GM21619 (cell line): Measurements from ENCODE around the gene SAMD11.

ENCODE experiments used
- ATAC-seq: cut with Tn5 transposase; IDR thresholded peaks from one replicate; pipeline ENCODE4 v1.9.1; 2021; ENCODE audit not compliant: unreplicated experiment

Gene SAMD11

GRCh38 chr1:916173-917075 is 7.3 kb upstream of the SAMD11 start:
- no peak for ATAC-seq

- no peak for ATAC-seq
Measured at GRCh38 chr1:917076-917459, 6.7 kb upstream of the SAMD11 start.

DNA sequence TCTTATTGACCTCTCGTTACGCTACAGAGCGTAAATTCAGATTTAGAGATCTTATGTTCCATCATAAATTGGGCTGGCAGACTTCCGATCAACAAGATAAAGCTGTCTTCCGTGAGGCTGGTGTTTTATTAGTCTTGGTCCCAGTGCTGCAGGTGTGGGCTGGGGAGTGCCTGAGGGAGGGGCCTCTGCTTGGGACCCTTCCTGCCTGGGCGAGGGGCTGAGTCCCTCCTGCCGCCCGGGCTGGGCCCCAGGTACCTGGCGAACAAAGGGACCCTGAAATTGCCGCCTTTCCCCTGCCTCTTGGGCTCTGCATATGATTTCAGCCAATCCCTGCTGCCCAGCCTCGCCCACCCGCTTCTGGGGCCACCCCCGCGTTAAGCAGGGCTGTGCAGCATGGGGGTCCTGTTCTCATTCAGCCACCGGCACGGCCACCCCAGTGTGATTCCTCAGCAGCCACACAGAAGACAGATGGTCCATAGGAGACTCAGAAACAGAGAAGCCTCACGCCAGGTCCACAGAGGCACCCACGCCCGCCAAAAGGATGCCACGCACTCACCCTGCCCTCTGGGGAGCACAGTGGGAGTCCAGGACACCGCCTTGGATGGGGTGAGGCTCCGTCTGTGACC is 6.1 kb upstream of the SAMD11 start:
- no peak for ATAC-seq

DNA sequence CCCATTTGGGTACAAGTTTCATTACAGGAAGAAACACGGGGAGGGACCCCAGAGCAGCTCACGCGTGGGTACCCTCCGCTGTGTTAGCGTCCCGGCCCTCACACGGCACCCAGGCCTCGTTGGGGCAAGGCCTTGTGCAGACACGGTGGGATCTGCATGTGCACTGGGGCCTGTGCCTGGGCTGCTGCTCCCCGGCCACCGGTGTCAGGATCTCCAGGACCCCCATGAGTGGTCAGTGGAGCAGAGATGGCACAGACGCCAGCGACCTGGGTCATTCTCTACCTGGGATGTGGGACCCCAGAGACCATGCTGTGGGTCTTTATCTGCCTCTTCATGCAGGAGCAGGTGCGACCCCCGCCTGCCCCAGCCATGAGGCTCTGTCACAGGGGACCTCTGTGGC is 5.4 kb upstream of the SAMD11 start:
- no peak for ATAC-seq

- ATAC-seq, result no peak
Measured at GRCh38 chr1:918843-919242, 4.9 kb upstream of the SAMD11 start.

DNA sequence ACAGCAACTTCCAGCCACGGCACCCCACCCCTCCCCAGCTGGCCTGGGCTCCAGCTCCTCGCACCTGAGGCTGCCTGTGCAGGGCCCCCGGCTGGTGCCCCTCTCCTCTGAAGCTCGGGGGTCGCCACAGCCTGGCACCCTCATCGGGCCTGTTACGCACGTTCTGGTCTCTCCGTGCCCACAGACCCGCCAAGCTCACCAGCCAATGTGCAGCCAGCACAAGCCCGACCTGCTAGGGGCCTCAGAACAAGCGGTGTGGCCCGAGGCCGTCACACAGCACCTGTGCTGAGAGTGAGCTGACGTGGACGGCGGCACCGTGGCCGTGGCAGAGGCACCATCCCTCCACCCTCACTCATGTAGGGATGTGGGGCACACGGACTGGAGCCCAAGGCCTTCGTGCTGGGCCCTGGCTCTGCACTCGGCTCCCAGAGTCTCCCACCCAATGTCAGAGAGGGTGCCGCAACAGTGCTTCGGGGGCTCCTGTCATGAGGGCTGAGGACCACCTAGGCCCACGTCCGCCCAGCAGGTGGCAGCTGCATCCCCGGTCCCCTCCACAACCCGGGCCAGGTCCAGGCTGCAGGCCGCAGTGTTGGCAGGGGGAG is 4.4 kb upstream of the SAMD11 start:
- ATAC-seq, result no peak

DNA sequence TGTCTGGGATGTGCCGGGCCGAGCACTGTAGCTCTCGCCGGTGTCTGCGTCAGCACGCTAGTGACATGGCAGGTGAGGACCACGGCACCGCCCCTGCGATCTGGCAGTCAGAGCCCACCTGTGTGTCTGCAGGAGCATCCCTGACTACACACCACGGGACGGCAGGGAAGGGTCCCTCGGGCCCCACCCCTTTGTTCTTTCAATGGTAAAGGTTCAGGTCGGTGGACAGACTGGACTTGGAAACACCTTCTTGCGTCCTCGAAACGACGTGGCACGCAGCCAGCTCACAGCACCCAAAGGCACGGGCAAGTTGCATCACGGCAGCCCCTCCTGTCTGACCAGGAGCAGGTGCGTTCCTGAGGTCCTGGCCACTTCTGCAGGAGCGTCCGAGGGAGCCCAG is 3.7 kb upstream of the SAMD11 start:
- no peak for ATAC-seq

DNA sequence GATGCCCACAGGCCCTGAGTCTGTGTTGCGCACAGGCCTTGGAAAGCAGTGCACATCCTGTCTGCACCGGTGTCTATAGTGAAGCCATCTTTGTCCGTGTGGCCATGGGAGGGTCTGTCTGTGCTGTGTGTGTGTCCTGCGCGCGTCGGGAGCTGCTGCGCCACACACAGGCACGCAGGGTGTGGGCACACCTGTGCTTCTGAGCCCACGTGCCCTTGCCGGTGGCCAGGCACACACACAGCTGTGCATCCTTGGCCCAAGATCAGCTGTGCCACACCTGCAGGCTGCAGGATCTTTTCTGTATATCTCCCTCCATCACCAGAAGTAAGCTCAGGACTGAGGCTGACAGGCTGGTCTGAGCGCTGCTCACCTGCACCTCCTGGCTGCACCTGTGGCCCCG is 3.2 kb upstream of the SAMD11 start:
- ATAC-seq, result no peak

- ATAC-seq, result no peak
Measured at GRCh38 chr1:921011-921837, 2.5 kb upstream of the SAMD11 start.

- no peak for ATAC-seq
Measured at GRCh38 chr1:923991-924655, 400 bp downstream of the SAMD11 start.

GRCh38 chr1:924656-925560 is 1.2 kb downstream of the SAMD11 start:
- no peak for ATAC-seq

DNA sequence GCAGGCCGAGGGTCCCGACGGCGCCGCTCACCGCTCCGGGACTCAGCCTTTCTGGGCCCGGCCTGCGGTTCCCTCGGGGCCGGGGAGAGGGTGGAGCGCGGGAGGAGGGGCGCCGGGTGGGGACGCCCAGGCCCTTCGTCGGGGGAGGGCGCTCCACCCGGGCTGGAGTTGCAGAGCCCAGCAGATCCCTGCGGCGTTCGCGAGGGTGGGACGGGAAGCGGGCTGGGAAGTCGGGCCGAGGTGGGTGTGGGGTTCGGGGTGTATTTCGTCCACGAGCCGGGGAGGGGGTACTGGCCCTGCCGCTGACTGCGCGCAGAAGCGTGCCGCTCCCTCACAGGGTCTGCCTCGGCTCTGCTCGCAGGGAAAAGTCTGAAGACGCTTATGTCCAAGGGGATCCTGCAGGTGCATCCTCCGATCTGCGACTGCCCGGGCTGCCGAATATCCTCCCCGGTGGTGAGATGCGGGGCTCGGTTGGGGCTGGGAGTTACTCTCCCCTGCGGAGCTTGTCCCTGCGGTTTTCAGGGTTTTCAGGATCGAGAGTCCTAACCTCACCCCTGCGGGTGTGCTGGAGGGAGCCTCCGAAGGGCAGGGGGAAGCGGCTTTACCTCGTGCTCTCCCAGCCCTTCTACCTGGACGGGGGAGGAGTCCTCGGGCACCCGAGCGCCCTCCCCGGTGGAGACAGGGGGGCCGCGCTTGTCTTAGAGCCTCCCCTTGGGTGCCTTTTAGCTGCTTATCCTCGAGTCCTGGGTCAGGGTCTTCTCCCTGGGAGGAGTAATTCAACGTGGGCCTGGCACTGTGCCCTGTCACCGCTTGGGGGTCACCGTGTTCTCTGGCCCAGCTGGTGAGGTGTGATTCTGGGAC is 2.1 kb downstream of the SAMD11 start:
- ATAC-seq, result no peak

GRCh38 chr1:927234-927633 is 3.5 kb downstream of the SAMD11 start:
- ATAC-seq, result no peak

DNA sequence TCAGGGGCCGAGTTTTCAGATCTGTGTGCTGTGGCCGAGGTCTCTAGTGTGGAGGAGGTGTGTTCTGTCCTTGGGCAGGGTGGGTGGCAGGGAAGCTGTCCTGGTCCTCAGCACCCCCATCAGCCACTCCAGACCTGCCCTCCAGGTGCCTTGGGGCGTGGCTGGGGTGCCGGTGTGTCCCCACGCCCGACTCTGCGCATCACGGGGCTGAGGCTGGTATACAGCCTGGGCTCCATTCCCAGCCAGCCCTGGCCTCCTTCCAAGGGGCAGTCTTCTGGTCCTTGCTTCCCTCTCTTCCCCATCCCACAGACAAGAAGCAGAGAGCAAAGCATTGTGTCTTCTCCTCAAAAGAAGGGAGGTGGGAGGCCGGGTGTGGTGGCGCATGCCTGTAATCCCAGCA is 4.0 kb downstream of the SAMD11 start:
- no peak for ATAC-seq

- no peak for ATAC-seq
Measured at GRCh38 chr1:928825-929661, 5.3 kb downstream of the SAMD11 start.

DNA sequence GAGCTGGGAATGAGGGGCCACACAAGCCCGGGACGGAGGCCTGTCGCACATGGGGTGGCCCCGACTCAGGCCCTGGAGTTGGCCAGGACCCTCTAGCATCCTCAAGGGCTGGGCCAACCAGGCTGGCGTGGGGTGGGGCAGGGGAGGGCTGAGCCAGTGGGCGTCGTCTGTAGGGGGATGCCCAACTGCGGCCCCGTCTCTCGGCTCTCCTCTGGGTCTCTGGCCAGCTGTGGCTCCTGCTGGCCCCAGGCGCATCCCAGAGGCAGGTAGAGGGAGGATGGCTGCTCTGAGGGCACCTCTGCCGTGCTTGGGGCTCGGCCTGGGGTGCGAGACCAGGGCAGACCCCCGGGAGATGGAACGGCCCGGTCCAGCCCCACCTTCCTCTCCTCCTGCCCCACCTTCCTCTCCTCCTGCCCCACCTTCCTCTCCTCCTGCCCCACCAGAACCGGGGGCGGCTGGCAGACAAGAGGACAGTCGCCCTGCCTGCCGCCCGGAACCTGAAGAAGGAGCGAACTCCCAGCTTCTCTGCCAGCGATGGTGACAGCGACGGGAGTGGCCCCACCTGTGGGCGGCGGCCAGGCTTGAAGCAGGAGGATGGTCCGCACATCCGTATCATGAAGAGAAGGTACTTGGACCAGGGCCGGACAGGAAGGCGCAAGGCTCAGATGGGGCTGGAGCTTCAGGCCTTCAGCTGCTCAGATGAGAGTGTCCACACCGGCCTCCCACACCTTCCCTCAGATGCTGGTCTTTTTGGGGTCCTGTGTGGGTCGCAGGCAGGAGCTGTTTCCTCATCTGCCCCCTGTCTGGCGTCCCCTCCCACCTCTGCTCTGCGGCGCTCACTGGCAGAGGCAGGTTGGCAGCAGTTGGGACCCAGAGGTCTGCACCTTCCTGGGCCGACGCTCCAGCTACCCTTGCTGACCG is 6.2 kb downstream of the SAMD11 start:
- ATAC-seq, result no peak

- no peak for ATAC-seq
Measured at GRCh38 chr1:930633-931138, 7.0 kb downstream of the SAMD11 start.
